Cardiac muscle cell (in vitro differentiated cells and primary cell): ENCODE data around the gene TNPO2. TPM values are rescaled to one million over a fixed set of nuclear protein-coding genes. Genes with fewer than 3 reads are reported as not detected.
"Not testable (repeated sequence)": the region's sequence is repeated elsewhere in the genome, so short reads cannot be mapped to it uniquely, and the experiment has no call there.

ENCODE experiments used
- DNase-seq, 2 donors: peaks; one replicate each; pipeline versions ENCODE4 v3.0.0 to v3.0.0-alpha.2; 2010 to 2017; ENCODE audit warnings: low read depth in 1 of 2, low spot score in 1 of 2
- H3K27ac ChIP-seq: fragments of 200-600 bp; sonication (generic); 2 replicates; pipeline ENCODE4 v1.5.1; 2016
- H3K27me3 ChIP-seq: fragments of 200-600 bp; sonication (generic); 2 replicates; pipeline ENCODE4 v1.6.0; 2016; ENCODE audit warnings: control low read depth
- H3K36me3 ChIP-seq: fragments of 200-600 bp; sonication (generic); 2 replicates; pipeline ENCODE4 v1.5.1; 2016; ENCODE audit warnings: control low read depth
- H3K4me1 ChIP-seq: fragments of 200-600 bp; sonication (generic); 2 replicates; pipeline ENCODE4 v1.8.1; 2017; ENCODE audit warnings: low read depth, mild to moderate bottlenecking, mixed run types
- H3K4me3 ChIP-seq: fragments of 200-600 bp; sonication (generic); 2 replicates; pipeline ENCODE4 v1.5.1; 2016; ENCODE audit warnings: mild to moderate bottlenecking
- H3K9me3 ChIP-seq: fragments of 200-600 bp; sonication (generic); 2 replicates; pipeline ENCODE4 v1.5.1; 2017; ENCODE audit warnings: low read depth, mild to moderate bottlenecking, control low read depth
- CTCF ChIP-seq: IDR thresholded peaks from 2 replicates; pipeline ENCODE4 v1.5.1; 2012; ENCODE audit warnings: low read depth, mild to moderate bottlenecking, low read length
- polyA plus RNA-seq: library from polyadenylated mRNA; unstranded; fragments of >200 nt; fragmentation: Nextera tagmentation; extraction: Ambion mirVana; gene quantifications from 2 replicates; pipeline ENCODE4 v1.2.1, GENCODE V29; 2016
- total RNA-seq: library from RNA; depleted of rRNA; stranded (reverse); fragments of >200 nt; gene quantifications from 2 replicates; pipeline ENCODE4 v1.2.3, GENCODE V29; 2016

Gene TNPO2
- total and polyA plus RNA-seq, 2 experiments from 2014 or later: 20.1 to 68.6 TPM

- H3K9me3 ChIP-seq: no peaks in the 10 kb centered on the region
- peaks cover 7% of the 10 kb centered on the region for H3K4me1 ChIP-seq
- H3K4me3 ChIP-seq: peak overlapping the region; percentile 64
- peak; percentile 8 to 32 for DNase-seq
- H3K27me3 ChIP-seq: no peaks in the 10 kb centered on the region
- peak overlapping the region; percentile 99 for H3K27ac ChIP-seq
- H3K36me3 ChIP-seq: peaks cover 5% of the 10 kb centered on the region
- TF ChIP-seq CTCF: no peak
Measured at GRCh38 chr19:12720851-12721655, 2.7 kb downstream of the TNPO2 start.

GRCh38 chr19:12720296-12720695 is 3.4 kb downstream of the TNPO2 start:
- H3K4me1 ChIP-seq: peaks cover 7% of the 10 kb centered on the region
- no peaks in the 10 kb centered on the region for H3K27me3 ChIP-seq
- no peak for TF ChIP-seq CTCF
- peak overlapping the region; percentile 99 for H3K27ac ChIP-seq
- no peaks in the 10 kb centered on the region for H3K9me3 ChIP-seq
- no peak for DNase-seq
- H3K36me3 ChIP-seq: peaks cover 8% of the 10 kb centered on the region
- no peak overlapping the region for H3K4me3 ChIP-seq

GRCh38 chr19:12715929-12716328 is 7.8 kb downstream of the TNPO2 start:
- H3K27ac ChIP-seq: no peak overlapping the region
- H3K4me3 ChIP-seq: no peak overlapping the region
- no peaks in the 10 kb centered on the region for H3K9me3 ChIP-seq
- no peaks in the 10 kb centered on the region for H3K27me3 ChIP-seq
- no peak for TF ChIP-seq CTCF
- peaks cover 31% of the 10 kb centered on the region for H3K36me3 ChIP-seq
- no peak for DNase-seq
- H3K4me1 ChIP-seq: peaks cover 4% of the 10 kb centered on the region

- no peak for TF ChIP-seq CTCF
- Histone ChIP-seq H3K4me1 (no peaks in the 10 kb centered on the region), H3K9me3 (no peaks in the 10 kb centered on the region), H3K27me3 (no peaks in the 10 kb centered on the region), H3K36me3 (peaks cover 38% of the 10 kb centered on the region), H3K4me3 (no peak overlapping the region), H3K27ac (no peak overlapping the region)
- no peak for DNase-seq
Measured at GRCh38 chr19:12715102-12715501, 8.6 kb downstream of the TNPO2 start.

GRCh38 chr19:12713304-12713703 is 10.4 kb downstream of the TNPO2 start:
- peaks cover 47% of the 10 kb centered on the region for H3K36me3 ChIP-seq
- H3K27ac ChIP-seq: not testable (repeated sequence)

GRCh38 chr19:12712077-12712476 is 11.7 kb downstream of the TNPO2 start:
- H3K4me3 ChIP-seq, DNase-seq, H3K27me3 ChIP-seq, H3K9me3 ChIP-seq, H3K27ac ChIP-seq, H3K4me1 ChIP-seq: not testable (repeated sequence)
- H3K36me3 ChIP-seq: peaks cover 47% of the 10 kb centered on the region
- peak; percentile 14 for TF ChIP-seq CTCF

More at GRCh38 chr19:12713304-12713703, 10.4 kb downstream of the TNPO2 start:
- not testable (repeated sequence) for DNase-seq, H3K4me1 ChIP-seq, H3K27me3 ChIP-seq, H3K9me3 ChIP-seq, H3K4me3 ChIP-seq
